Inferior parietal cortex (tissue), 1 donor: ENCODE data around the gene GPR158.
"Not testable (repeated sequence)": the region's sequence is repeated elsewhere in the genome, so short reads cannot be mapped to it uniquely, and the experiment has no call there.

ENCODE experiments used
- DNase-seq: peaks from one replicate; pipeline ENCODE4 v3.0.0-alpha.2; 2016; ENCODE audit errors: extremely low spot score

GPR158 gene

GRCh38 chr10:25304606-25305005 is 129.8 kb downstream of the GPR158 start:
- no peak for DNase-seq

GRCh38 chr10:25306386-25306785 is 131.6 kb downstream of the GPR158 start:
- no peak for DNase-seq

DNA sequence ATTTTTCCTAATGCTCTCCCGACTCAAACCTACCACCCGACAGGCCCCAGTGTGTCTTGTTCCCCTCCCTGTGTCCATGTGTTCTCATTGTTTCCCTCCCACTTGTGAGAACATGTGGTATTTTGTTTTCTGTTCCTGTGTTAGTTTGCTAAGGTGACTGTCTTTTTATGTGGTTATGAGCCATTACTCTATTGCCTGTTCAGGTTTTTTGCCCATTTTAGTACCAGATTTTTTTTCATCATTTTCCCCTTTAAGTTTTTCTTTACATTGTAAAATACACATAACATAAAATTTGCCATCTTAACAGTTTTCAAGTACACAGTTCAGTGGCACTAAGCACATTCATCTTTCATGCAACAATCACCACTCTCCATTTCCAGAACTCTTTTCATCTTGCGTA is 133.5 kb downstream of the GPR158 start:
- DNase-seq = no peak

GRCh38 chr10:25317596-25318211 is 142.9 kb downstream of the GPR158 start:
- not testable (repeated sequence) for DNase-seq

DNA sequence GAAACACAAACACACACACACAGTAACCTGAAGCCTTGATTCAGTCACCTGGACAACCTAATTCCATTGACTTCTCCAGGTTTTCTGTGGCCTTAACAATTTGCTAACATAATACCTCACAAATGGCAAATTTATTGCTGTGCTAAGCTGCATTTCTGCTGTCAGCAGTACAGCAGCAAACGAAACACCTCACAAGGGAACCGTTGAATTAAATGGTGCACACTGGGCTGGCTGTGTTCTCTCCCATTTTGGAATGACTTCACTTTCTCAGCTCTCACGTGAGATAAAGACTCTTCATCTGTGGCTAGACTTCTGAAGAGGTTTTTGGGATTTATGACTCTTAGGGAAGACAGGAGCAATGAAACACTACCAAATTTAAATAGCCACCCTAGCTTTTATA is 152.5 kb downstream of the GPR158 start:
- DNase-seq = no peak

DNA sequence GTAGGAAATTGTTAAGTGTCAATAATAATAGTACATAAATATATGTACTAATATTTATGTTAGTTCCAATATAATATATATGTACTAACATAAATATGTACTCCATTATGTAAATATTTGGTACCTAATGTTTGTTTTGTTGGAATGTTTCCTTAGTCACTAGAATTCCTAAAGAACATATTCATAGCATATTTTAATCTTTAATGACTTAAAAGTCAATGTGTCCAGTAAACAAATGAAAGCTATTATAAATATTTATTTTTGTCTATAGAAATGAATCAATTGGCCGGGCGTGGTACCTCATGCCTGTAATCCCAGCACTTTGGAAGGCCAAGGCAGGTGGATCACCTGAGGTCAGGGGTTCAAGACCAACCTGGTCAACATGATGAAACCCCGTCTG is 153.6 kb downstream of the GPR158 start:
- DNase-seq = no peak

- not testable (repeated sequence) for DNase-seq
Measured at GRCh38 chr10:25329587-25329986, 154.8 kb downstream of the GPR158 start.

DNA sequence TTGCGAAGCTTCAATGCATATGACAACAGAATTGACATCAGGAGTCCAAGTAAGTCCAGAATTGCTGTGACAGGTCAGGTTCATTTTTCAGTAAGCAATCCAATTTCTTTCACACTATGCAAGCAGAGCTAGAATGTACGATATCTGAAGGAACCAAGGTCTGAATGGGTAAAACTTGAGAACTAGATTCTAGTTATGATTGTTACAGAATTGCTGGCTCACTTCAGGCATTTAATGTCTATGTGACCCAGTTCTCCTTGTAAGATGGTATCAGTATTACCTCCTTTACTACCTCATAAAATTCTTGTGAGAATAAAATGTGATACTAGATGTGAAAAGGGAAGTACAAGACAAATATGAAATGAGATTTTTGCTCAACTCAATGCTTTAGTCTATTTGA is 159.6 kb downstream of the GPR158 start:
- no peak for DNase-seq

DNA sequence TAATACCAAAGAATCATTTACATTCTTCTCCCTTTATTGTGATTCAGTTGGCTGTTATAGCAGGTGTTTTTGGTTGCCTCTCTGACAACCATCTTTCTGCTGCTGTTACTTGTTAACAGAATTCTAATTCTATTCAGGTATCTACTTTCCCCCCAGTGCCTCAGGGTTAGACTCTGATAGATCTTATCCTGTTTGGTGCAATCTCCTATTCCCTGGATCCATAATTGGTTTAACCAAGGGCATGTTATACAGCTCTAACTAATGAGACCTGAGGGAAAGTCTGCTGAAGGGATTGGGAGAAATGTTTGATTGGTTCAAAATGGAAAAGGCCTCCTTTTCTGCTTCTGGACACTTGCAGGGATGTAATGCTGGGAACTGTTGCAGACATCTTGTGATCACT is 161.5 kb downstream of the GPR158 start:
- no peak for DNase-seq

- DNase-seq = no peak
Measured at GRCh38 chr10:25338271-25338670, 163.5 kb downstream of the GPR158 start.

DNA sequence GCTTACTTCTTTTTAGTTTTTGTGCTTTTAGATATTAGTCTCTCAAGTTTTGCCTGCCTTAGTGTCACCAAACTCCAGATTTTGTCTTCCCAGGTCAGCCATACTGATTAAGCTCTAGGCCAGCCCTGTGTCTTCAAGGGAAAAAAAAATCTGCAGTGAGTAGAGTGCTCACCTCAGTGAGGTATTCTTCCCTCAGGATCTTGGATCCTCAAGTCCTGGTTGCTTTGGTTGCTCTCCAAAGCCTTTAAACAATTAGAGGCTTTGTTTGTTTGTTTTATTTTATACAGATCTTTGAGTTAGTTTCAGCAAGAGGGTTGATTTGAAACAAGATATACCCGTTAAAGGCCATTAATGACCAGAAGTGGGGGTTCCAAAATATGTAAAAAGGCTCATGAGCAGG is 165.2 kb downstream of the GPR158 start:
- DNase-seq = no peak

DNA sequence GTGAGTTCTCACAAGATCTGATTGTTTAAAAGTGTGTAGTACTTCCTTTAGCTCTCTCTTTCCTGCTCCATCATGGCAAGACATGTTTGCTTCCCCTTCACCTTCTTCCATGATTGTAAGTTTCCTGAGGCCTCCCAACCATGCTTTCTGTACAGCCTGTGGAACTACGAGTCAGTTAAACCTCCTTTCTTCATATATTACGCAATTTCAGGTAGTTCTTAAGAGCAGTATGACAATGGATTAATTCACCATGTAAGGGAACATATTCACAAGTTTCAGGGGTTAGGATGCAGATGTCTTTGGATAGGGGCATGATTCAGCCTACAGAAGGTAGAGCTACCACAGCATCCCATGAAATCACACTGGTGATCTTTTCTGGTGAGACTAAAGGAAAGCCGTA is 174.7 kb downstream of the GPR158 start:
- DNase-seq = no peak

- no peak for DNase-seq
Measured at GRCh38 chr10:25356609-25357008, 181.8 kb downstream of the GPR158 start.

GRCh38 chr10:25357269-25357668 is 182.5 kb downstream of the GPR158 start:
- DNase-seq = no peak

- peak; percentile 41 for DNase-seq
Measured at GRCh38 chr10:25382029-25382810, 207.4 kb downstream of the GPR158 start.

- not testable (repeated sequence) for DNase-seq
Measured at GRCh38 chr10:25382901-25383300, 208.1 kb downstream of the GPR158 start.

DNA sequence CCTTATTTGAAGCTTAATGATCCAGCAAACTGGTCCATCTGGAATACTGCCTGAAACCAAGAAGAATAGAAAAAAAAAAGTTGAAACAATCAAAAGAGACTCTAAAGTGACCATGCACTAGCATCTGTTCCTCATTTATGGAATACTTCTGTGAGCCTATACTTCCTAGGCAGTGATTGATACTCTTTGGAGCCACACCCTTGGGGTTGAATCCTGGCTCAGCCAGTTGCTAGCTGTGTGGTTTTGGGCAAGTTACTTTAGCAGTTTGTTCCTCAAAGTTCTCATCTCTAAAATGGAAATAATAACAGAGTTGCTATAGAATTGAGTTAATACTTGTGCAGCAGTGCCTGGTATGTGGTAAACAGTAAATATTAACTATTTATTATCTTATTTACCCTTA is 208.9 kb downstream of the GPR158 start:
- no peak for DNase-seq

GRCh38 chr10:25384618-25385017 is 209.8 kb downstream of the GPR158 start:
- DNase-seq = no peak

DNA sequence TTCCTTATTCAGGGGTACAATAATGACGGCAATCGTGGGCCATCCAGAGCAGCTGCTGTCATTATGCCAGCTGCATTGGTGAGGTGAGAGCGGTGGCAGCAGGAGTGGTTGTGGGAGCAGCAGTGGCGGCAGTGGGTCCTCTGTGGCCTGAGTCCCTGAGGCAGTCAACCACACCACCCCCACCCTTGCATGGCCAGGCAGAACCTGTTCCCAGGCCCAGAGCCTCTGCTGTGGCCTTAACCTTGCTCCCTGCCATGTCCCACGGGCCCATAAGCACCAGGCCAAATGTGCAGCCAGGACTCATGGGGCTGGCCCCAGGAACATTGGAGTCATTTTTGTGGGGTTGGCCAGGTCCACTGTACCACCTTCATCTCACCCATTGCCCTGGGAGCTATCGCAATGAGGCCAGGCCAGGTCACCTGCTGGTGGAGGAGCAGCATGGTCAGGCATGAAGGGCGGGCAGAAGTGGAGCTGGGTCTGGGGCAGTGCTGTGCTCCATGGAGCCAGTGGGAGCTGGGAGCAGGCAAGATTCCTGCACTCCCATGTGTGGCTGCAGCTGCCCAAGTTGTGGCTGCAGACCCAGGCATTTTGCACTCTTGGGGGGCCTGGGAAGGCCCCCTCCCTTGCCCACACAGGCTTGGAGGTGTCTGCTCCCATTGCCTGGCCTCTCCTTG is 213.5 kb downstream of the GPR158 start:
- DNase-seq = no peak

DNA sequence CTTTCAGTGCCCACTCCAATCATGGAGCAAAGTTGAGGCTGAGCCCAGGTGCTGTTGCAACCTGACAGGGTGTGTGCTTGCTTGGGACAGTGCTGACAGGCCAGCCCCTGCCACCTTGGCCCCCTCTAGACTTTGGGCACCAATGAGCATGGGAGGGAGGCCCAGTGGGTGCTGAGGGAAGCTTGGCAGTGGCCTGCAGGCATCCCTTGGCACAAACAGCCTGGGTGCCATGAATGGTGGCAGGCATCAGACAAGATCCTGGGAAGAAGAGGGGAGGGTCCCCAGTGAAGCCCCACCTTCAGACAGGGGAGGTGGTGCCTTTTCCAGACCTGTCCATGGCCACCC is 214.0 kb downstream of the GPR158 start:
- DNase-seq = no peak

- DNase-seq = no peak
Measured at GRCh38 chr10:25390733-25391132, 215.9 kb downstream of the GPR158 start.

DNA sequence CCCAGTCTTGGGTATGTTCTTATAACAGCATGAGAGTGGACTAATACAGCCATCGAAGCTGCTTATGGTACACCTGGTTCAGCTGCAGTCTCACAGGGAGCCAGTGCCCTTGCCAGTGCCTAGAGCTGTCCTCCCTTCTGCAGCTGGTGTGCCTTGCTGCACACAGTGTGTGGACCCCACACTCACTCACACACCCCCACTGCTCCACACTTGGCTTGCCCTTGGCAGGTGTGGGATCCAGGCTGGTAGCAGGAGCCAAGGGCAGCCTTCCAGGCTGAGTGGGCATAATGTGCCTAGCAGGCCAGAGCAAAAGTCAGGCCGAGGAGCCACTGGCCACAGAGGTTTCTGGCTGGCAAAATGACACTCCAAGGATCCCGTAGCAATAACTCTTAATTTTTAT is 217.3 kb downstream of the GPR158 start:
- DNase-seq = no peak

- DNase-seq = no peak
Measured at GRCh38 chr10:25393621-25394020, 218.8 kb downstream of the GPR158 start.
